K562 (cell line): ENCODE results near the gene ZBTB42. TPM values are rescaled to one million over a fixed set of nuclear protein-coding genes. Genes with fewer than 3 reads are reported as not detected.

Source experiments
- ATAC-seq: fragments of 200-7000 bp; cut with Tn5 transposase; 3 replicates; pipeline ENCODE4 v1.9.1; 2020; ENCODE audit warnings: moderate library complexity
- BruUV-seq: library from RNA; stranded (reverse); fragments of 400-500 nt; replicated peaks from 2 replicates; lab custom pipeline; 2021; lab: Mats Ljungman, UMichigan
- CTCF ChIA-PET: fragments of 300-600 bp; formaldehyde crosslinking; extraction: SDS; loops from one replicate; lab custom pipeline; 2021; ENCODE audit warnings: low intra/inter-chr PET ratio; lab: Yijun Ruan, JAX
- POLR2A ChIA-PET: fragments of 300-600, 350-650 bp; sonication (Branson Sonifier 250); formaldehyde crosslinking; extraction: SDS; loops from one replicate; lab custom pipeline; 2021; ENCODE audit warnings: antibody characterized with exemption, inconsistent platforms; lab: Yijun Ruan, JAX
- DNase-seq, 4 experiments: peaks; one replicate each; pipeline versions ENCODE4 v3.0.0 to v3.0.0-alpha.2; 2011 to 2018; ENCODE audit warnings: low spot score in 3 of 4, mixed read lengths in 3 of 4; ENCODE audit errors: extremely low read depth in 1 of 4
- FAIRE-seq: peaks from 2 replicates; lab custom pipeline; 2011; peaks lifted over from hg19 to GRCh38; lab: Jason Lieb, UNC
- H2AFZ ChIP-seq: 2 replicates; pipeline ENCODE4 v1.6.0; 2011; ENCODE audit warnings: low read depth, low read length, control low read depth, inconsistent platforms
- H3K27ac ChIP-seq: fragments of 200-600 bp; 3 replicates; pipeline ENCODE4 v1.8.0; 2011; ENCODE audit warnings: low read depth, mild to moderate bottlenecking, control low read depth, inconsistent platforms, low read length, moderate library complexity, mixed read lengths; ENCODE audit errors: extremely low read depth
- H3K27me3 ChIP-seq, 2 experiments: fragments of 300-600 bp in 1 of 2; 2 replicates in 1 of 2; 3 replicates in 1 of 2; pipeline versions ENCODE4 v1.6.0 to v1.8.0; 2011; ENCODE audit warnings: inconsistent platforms in 2 of 2, low read length in 2 of 2, mild to moderate bottlenecking in 1 of 2, mixed read lengths in 1 of 2, moderate library complexity in 1 of 2; ENCODE audit not compliant: control insufficient read depth in 2 of 2, insufficient read depth in 2 of 2
- H3K36me3 ChIP-seq: fragments of 300-600 bp; 3 replicates; pipeline ENCODE4 v1.8.0; 2011; ENCODE audit warnings: mild to moderate bottlenecking, low read length, inconsistent platforms; ENCODE audit not compliant: control insufficient read depth, insufficient read depth
- H3K4me1 ChIP-seq, 2 experiments: fragments of 200-600 bp in 1 of 2; replicated peaks in 1 of 2; 2 replicates in 1 of 2; 3 replicates in 1 of 2; pipeline versions ENCODE4 v1.5.1 to v1.8.0; 2011; ENCODE audit warnings: inconsistent platforms in 2 of 2, low read length in 2 of 2, mild to moderate bottlenecking in 1 of 2, mixed read lengths in 1 of 2, moderate library complexity in 1 of 2; ENCODE audit not compliant: control insufficient read depth in 2 of 2, insufficient read depth in 2 of 2
- H3K4me2 ChIP-seq: 2 replicates; pipeline ENCODE4 v1.6.1; 2011; ENCODE audit warnings: low read length, control low read depth, inconsistent platforms, mixed read lengths; ENCODE audit not compliant: insufficient read depth
- H3K4me3 ChIP-seq: fragments of 200-600 bp; sonication (generic), shearing (Covaris generic); 2 replicates; pipeline ENCODE4 v1.5.1; 2016; ENCODE audit warnings: control low read depth, inconsistent platforms
- H3K79me2 ChIP-seq: fragments of 200-600 bp; 3 replicates; pipeline ENCODE4 v1.8.0; 2011; ENCODE audit warnings: low read length, inconsistent platforms; ENCODE audit not compliant: control insufficient read depth, insufficient read depth
- H3K9ac ChIP-seq, 2 experiments: 2 replicates each; pipeline versions ENCODE4 v1.6.0 to v1.6.1; 2011; ENCODE audit warnings: low read depth in 2 of 2, low read length in 2 of 2, control low read depth in 1 of 2, inconsistent platforms in 1 of 2, mild to moderate bottlenecking in 1 of 2, mixed read lengths in 1 of 2; ENCODE audit not compliant: insufficient read depth in 1 of 2
- H3K9me1 ChIP-seq: one replicate; pipeline ENCODE4 v1.6.0; 2011; ENCODE audit warnings: inconsistent platforms, mild to moderate bottlenecking, low read length, moderate library complexity; ENCODE audit not compliant: control insufficient read depth, insufficient read depth
- H3K9me3 ChIP-seq: replicated peaks from 2 replicates; pipeline ENCODE4 v1.5.1; 2011; ENCODE audit warnings: low read depth, low read length, inconsistent platforms; ENCODE audit not compliant: control insufficient read depth, insufficient read depth
- H4K20me1 ChIP-seq: replicated peaks from 2 replicates; pipeline ENCODE4 v1.6.1; 2011; ENCODE audit warnings: low read length, inconsistent platforms, mixed read lengths; ENCODE audit not compliant: control insufficient read depth, insufficient read depth
- GABPB1 ChIP-seq: sonication (generic); formaldehyde crosslinking; IDR thresholded peaks from 2 replicates; pipeline ENCODE4 v1.8.0; 2022; ENCODE audit warnings: mild to moderate bottlenecking, missing genetic modification reagents
- JUNB ChIP-seq: fragments of 450-650 bp; formaldehyde crosslinking; conservative IDR thresholded peaks from 2 replicates; pipeline ENCODE4 v1.4.0; 2020; ENCODE audit warnings: mild to moderate bottlenecking
- NR2C1 ChIP-seq, 2 experiments: fragments of 450-650 bp; IDR thresholded peaks; 2 replicates each; pipeline ENCODE4 v1.6.1; 2017; ENCODE audit warnings: mild to moderate bottlenecking in 2 of 2, antibody characterized with exemption in 1 of 2, inconsistent platforms in 1 of 2, missing compliant biosample characterization in 1 of 2, missing genetic modification characterization in 1 of 2
- PHB2 ChIP-seq: fragments of 450-650 bp; IDR thresholded peaks from 2 replicates; pipeline ENCODE4 v1.6.1; 2017; ENCODE audit warnings: low read depth
- POLR2G ChIP-seq: fragments of 200-400 bp; formaldehyde crosslinking; IDR thresholded peaks from 2 replicates; pipeline ENCODE4 v1.6.1; 2017; ENCODE audit warnings: low read depth, mild to moderate bottlenecking, antibody characterized with exemption, low read length, moderate library complexity
- RAD21 ChIP-seq, 2 experiments: fragments of 250-450 bp in 1 of 2; fragments of 450-650 bp in 1 of 2; sonication (Bioruptor Pico) in 1 of 2; formaldehyde crosslinking in 1 of 2; IDR thresholded peaks in 1 of 2; conservative IDR thresholded peaks in 1 of 2; 2 replicates each; pipeline versions ENCODE4 v1.4.0 to v1.8.0; 2020 to 2022; ENCODE audit warnings: mild to moderate bottlenecking in 2 of 2, moderate library complexity in 1 of 2
- RBBP5 ChIP-seq: fragments of 200-600 bp; sonication (generic); IDR thresholded peaks from 2 replicates; pipeline ENCODE4 v1.6.1; 2012; ENCODE audit warnings: borderline replicate concordance, mild to moderate bottlenecking, low read length, control low read depth, inconsistent platforms; ENCODE audit not compliant: insufficient read depth, poor library complexity, severe bottlenecking
- RBFOX2 ChIP-seq: fragments of 200-400 bp; formaldehyde crosslinking; IDR thresholded peaks from 2 replicates; pipeline ENCODE4 v1.6.1; 2017; ENCODE audit warnings: low read depth, mild to moderate bottlenecking, low read length, moderate library complexity
- SAP30 ChIP-seq: fragments of 200-600 bp; sonication (generic); IDR thresholded peaks from 2 replicates; pipeline ENCODE4 v1.6.1; 2012; ENCODE audit warnings: borderline replicate concordance, low read depth, mild to moderate bottlenecking, moderate library complexity, low read length, control low read depth, inconsistent platforms; ENCODE audit not compliant: insufficient read depth, poor library complexity, severe bottlenecking
- SMARCE1 ChIP-seq: fragments of 450-650 bp; IDR thresholded peaks from 2 replicates; pipeline ENCODE4 v1.7.1; 2016; ENCODE audit warnings: mild to moderate bottlenecking
- WGBS: fragments of 100-300 bp; shearing (Covaris generic); methylation state at CpG from one replicate; pipeline ENCODE4 v1.1.6; 2016; ENCODE audit warnings: low coverage, mixed read lengths; ENCODE audit not compliant: insufficient coverage; ENCODE audit errors: missing lambda C conversion rate; 5-methylcytosine and 5-hydroxymethylcytosine counted together
- in situ Hi-C: fragments of 300-500 bp; cut with MboI; formaldehyde crosslinking; loops from 4 replicates; pipeline ENCODE4 v1.15.0; 2018; ENCODE audit warnings: inconsistent platforms, mixed read lengths
- intact Hi-C: fragments of 100-400 bp; cut with micrococcal nuclease; formaldehyde crosslinking; loops from 2 replicates; pipeline ENCODE4 v1.14.2; 2022
- polyA plus RNA-seq, 8 experiments: library from polyadenylated mRNA; depleted of rRNA in 4 of 8; stranded (reverse) in 5 of 8; unstranded in 3 of 8; fragments of >200 nt; fragmentation: Nextera tagmentation in 2 of 8; fragmentation: Illumina TruSeq in 1 of 8; extraction: Ambion mirVana in 2 of 8; extraction: Trizol in 1 of 8; gene quantifications; 2 replicates each; pipeline versions ENCODE4 v1.2.1 to v1.2.3, GENCODE V29; 2011 to 2014; ENCODE audit warnings: inconsistent platforms in 1 of 8, missing spikeins in 1 of 8
- total RNA-seq, 7 experiments: library from RNA; depleted of rRNA in 6 of 7; stranded (reverse); fragments of >200 nt in 6 of 7; fragmentation: Illumina TruSeq in 2 of 7; extraction: Trizol in 2 of 7; gene quantifications; 2 replicates each; pipeline versions ENCODE4 v1.2.1 to v1.2.3, GENCODE V29; 2011 to 2021; ENCODE audit warnings: low replicate concordance in 1 of 7
- TF ChIP-seq, protein P1 (sequence below), 3 experiments: IDR thresholded peaks in 2 of 3; conservative IDR thresholded peaks in 1 of 3; 2 replicates each; pipeline ENCODE4 v1.5.1; 2011 to 2012; ENCODE audit warnings: low read length in 3 of 3, mild to moderate bottlenecking in 3 of 3, control low read depth in 2 of 3, improper control_type of control experiment in 1 of 3, inconsistent platforms in 1 of 3, low read depth in 1 of 3, mixed read lengths in 1 of 3, moderate library complexity in 1 of 3; ENCODE audit not compliant: insufficient read depth in 2 of 3
- TF ChIP-seq, protein P2 (sequence below), 2 experiments: IDR thresholded peaks; 2 replicates each; pipeline ENCODE4 v1.6.1; 2012; ENCODE audit warnings: improper control_type of control experiment in 2 of 2, low read depth in 2 of 2, low read length in 2 of 2, borderline replicate concordance in 1 of 2

Gene ZBTB42
- total and polyA plus RNA-seq, 9 of the 15 experiments (the other 6 are each of a cell fraction or from before 2014, with no cell fraction given), result 0.03 to 8.5 (median 2.4) TPM

DNA sequence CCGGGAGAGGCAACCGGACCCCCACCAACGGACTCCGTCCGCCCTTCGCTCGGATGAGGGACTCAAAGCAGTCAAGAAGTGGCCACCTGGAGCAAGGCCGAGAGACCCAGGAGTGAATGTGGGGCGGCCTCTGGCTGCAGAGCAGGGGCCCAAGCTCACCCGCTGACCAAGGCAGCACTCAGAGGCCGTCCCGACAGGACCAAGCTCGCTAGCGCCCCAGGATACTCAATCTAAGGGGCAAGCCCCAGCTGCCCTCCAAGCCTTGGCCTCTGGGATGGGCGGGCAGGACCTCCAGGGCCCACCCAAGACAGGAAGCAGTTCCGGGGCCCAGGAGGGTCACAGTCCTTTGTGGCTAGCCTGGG, 6.3 kb upstream of the ZBTB42 start:
- H3K36me3 ChIP-seq, result peaks cover 33% of the 10 kb centered on the region; the same call in 1 of the 3 replicates
- H3K9ac ChIP-seq, result peak overlapping the region; percentile 82 to 93
- no peak overlapping the region for H2AFZ ChIP-seq
- peak in 1 of 4 experiments; percentile 43 for DNase-seq
- H3K4me2 ChIP-seq, result peak overlapping the region; percentile 79
- under 1% methylated on average over 16 of the region's 16 CpGs for WGBS
- peaks cover 46 to 92% of the 10 kb centered on the region in 2 experiments for H3K4me1 ChIP-seq
- H4K20me1 ChIP-seq, result peaks cover 12% of the 10 kb centered on the region; the same call in 1 of the 2 replicates
- intact Hi-C loops (no loop called here), in situ Hi-C loops (no loop called here)
- peaks cover 52% of the 10 kb centered on the region for H3K79me2 ChIP-seq
- H3K9me1 ChIP-seq, result no peaks in the 10 kb centered on the region
- peak; percentile 36 for ATAC-seq
- peak overlapping the region; percentile 74 for H3K27ac ChIP-seq
- CTCF ChIA-PET, result interaction anchor here (0.6 to 0.8 kb wide), 2 partner anchors 21 to 73 kb away, joined by 3 read pairs; no protein-coding TSS in a partner anchor
- no peaks in the 10 kb centered on the region for H3K9me3 ChIP-seq
- POLR2A ChIA-PET, result interaction anchor here (0.6 to 0.9 kb wide), 3 partner anchors 9 to 292 kb away, joined by 3 to 4 read pairs (median 4); no protein-coding TSS in a partner anchor
- peak overlapping the region; percentile 70 for H3K4me3 ChIP-seq
- TF ChIP-seq JUNB (CRISPR knock-in tag), result no peak
- TF ChIP-seq SMARCE1, result 0 out of 2 replicates have a peak, but pooled peaks have one; percentile 22
- peak; percentile 14 for TF ChIP-seq SAP30
- TF ChIP-seq, protein P1, sequence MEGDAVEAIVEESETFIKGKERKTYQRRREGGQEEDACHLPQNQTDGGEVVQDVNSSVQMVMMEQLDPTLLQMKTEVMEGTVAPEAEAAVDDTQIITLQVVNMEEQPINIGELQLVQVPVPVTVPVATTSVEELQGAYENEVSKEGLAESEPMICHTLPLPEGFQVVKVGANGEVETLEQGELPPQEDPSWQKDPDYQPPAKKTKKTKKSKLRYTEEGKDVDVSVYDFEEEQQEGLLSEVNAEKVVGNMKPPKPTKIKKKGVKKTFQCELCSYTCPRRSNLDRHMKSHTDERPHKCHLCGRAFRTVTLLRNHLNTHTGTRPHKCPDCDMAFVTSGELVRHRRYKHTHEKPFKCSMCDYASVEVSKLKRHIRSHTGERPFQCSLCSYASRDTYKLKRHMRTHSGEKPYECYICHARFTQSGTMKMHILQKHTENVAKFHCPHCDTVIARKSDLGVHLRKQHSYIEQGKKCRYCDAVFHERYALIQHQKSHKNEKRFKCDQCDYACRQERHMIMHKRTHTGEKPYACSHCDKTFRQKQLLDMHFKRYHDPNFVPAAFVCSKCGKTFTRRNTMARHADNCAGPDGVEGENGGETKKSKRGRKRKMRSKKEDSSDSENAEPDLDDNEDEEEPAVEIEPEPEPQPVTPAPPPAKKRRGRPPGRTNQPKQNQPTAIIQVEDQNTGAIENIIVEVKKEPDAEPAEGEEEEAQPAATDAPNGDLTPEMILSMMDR (IDR thresholded peaks at IDR 0.05 in 2 of 3, conservative IDR thresholded peaks at IDR 0.05 in 1 of 3; ENCODE audit: insufficient read depth in 2 of 3, low read depth in 1 of 3, low read length in 3 of 3), result 0 out of 6 replicates have a peak, but pooled peaks of 2 of the 3 experiments have one; percentile 5 to 16
- TF ChIP-seq POLR2G, result peak; percentile 39; the same call in 1 of the 2 replicates
- 0 out of 2 replicates have a peak, but pooled peaks have one; percentile 40 for TF ChIP-seq GABPB1 (CRISPR knock-in tag)
- 0 out of 2 replicates have a peak, but pooled peaks have one; percentile 12 for TF ChIP-seq NR2C1 (IDR thresholded peaks at IDR 0.05)
- TF ChIP-seq NR2C1 (tag; IDR thresholded peaks at IDR 0.05), result no peak
- no peak for TF ChIP-seq RAD21 (CRISPR knock-in tag; conservative IDR thresholded peaks at IDR 0.05 in 1 of 2, IDR thresholded peaks at IDR 0.05 in 1 of 2)
- TF ChIP-seq PHB2, result no peak
- TF ChIP-seq RBBP5, result peak; percentile 46
- peak; percentile 66 for TF ChIP-seq RBFOX2
- TF ChIP-seq, protein P2, sequence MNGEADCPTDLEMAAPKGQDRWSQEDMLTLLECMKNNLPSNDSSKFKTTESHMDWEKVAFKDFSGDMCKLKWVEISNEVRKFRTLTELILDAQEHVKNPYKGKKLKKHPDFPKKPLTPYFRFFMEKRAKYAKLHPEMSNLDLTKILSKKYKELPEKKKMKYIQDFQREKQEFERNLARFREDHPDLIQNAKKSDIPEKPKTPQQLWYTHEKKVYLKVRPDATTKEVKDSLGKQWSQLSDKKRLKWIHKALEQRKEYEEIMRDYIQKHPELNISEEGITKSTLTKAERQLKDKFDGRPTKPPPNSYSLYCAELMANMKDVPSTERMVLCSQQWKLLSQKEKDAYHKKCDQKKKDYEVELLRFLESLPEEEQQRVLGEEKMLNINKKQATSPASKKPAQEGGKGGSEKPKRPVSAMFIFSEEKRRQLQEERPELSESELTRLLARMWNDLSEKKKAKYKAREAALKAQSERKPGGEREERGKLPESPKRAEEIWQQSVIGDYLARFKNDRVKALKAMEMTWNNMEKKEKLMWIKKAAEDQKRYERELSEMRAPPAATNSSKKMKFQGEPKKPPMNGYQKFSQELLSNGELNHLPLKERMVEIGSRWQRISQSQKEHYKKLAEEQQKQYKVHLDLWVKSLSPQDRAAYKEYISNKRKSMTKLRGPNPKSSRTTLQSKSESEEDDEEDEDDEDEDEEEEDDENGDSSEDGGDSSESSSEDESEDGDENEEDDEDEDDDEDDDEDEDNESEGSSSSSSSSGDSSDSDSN (IDR thresholded peaks at IDR 0.05; ENCODE audit: borderline replicate concordance in 1 of 2, low read depth in 2 of 2, low read length in 2 of 2), result peak in 1 of 2 experiments; percentile 48; a peak in 1 of 4 replicates
- no TSS peak for BruUV-seq
- no peaks in the 10 kb centered on the region for H3K27me3 ChIP-seq
- no peak for FAIRE-seq
